Anterior cingulate cortex (tissue), 58 donors: ENCODE measurements around the gene SLC24A3.
"Not testable (repeated sequence)": the region's sequence is repeated elsewhere in the genome, so short reads cannot be mapped to it uniquely, and the experiment has no call there.

Source experiments
- DNase-seq, 58 donors: peaks; one replicate each; lab custom pipeline; 2025; lab: John Stamatoyannopoulos, UW

SLC24A3 gene

GRCh38 chr20:19603376-19603750 is 390.9 kb downstream of the SLC24A3 start:
- no peak for DNase-seq

DNA sequence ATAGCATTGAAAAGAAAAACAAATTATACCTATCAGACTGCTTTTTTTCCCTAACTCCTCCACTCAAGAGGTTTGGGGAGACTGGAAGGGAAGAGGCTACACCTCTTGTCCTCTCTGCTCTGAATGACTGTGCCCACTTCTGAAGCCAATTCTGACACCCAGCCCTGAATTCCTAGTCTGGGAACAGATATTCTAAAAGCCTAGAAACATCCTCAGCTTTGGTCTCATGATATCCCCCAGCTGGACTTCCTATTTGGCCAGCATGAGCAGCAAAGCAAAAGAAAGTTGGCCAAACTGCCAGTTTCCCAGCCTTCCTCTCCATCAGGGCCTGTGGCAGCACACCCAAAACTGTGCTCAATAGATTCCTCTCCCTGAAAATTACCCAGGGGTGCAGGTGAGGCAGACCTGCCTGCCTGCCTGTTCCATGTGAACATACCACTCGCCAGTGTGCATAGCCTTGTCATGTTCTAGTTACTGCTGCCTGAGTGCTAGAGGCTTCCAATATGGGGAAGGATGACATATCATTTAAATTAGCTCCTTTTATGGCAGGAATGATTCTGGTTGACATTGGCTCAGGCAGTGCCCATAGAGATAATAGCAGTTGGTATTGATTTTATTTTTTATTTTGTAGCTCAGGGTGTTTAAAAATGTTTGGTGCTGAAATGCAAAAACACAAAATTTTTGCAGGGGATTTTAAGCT is 393.5 kb downstream of the SLC24A3 start:
- DNase-seq: no peak

DNA sequence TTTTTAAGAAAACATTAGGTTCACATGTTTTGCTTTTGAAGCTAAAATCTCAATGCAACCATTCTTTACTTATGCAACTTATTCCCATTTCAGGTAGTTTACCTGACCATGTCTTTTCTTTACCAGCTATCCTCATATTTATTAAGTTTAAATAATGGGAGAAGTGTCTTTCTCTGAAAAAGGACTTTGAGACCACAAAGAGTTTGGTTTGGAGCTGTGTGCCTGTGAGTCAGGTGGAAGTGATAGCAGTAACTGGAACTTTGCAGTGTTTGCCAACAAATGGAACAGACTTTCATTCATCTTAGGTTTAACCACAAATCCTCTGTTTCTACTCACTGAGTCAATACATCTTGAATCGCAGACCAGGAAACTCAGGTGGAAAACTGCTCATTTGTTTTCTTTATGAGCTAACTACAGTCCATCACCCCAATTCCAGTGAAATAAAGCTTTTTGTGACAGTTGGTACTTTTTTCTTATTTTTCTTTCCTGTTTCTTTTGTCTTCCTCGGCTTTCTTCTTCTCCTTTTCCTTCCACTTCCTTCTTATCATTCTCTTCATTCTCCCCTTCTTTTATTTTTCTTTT is 397.3 kb downstream of the SLC24A3 start:
- DNase-seq: no peak

GRCh38 chr20:19615629-19616028 is 403.2 kb downstream of the SLC24A3 start:
- no peak for DNase-seq

DNA sequence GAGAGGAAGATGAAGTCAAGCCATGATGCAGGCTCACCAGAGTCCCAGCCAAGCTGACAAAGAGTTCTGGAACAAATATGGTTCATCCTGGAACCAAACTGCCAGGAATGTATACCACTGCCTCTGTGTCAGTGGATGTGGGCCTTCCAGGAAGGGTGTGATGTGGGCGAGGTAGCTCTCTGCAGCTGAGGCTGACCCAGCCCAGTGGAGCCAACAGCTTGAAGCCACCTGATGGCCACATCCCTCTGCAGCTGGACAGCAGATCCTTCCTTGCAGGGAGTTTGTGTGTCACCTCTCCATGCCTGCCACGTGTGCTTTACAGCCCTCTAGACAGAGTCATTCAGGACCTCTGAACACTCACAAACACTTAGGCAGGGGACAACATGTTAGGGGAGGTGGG is 403.6 kb downstream of the SLC24A3 start:
- no peak for DNase-seq

DNA sequence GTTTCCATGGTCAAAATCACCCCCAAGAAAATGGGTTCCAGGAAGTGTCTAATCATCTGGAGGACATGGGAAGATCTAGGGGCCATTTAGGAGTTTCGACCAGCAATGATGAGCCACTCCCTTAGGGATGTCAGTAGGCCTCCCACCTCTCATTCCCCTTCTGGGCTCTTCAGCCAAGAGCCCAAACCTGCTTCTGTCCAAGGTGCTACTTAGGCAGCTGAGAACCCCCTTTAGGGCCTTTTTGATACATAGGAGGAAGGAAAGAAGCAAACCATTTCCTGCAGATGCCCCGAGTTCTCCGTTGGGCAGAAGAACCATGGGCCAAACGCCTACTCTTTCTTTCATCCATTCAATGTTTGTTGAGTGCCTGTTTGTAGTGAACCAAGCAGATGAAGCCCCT is 404.2 kb downstream of the SLC24A3 start:
- no peak for DNase-seq

- DNase-seq: no peak
Observed at GRCh38 chr20:19617256-19617655, 404.8 kb downstream of the SLC24A3 start.

- DNase-seq: no peak
Observed at GRCh38 chr20:19618711-19619110, 406.3 kb downstream of the SLC24A3 start.

DNA sequence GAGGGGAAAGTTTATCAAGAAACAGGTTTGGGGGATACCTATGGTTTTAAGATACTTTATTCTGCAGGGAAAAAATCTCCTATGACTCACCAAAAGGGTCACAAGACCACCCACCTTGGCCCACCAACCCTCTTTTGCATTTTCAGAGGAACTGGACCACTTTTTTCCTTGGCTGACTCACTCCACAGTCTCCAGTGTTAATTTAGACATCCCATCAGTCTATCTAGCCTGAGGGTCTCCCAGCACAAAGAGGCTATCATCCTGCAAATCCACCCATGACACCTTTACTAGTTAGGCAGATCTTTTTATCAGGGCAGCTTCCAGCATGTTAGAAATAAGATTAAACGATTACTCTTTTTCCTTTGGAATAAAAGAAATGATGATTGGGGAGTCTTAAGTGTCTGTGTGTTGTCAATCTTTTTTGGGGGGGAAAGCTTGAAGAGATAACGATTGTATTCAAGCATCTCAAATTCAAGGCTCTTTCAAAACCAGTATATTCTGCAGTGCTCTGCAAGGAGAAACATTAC is 407.5 kb downstream of the SLC24A3 start:
- DNase-seq: no peak

DNA sequence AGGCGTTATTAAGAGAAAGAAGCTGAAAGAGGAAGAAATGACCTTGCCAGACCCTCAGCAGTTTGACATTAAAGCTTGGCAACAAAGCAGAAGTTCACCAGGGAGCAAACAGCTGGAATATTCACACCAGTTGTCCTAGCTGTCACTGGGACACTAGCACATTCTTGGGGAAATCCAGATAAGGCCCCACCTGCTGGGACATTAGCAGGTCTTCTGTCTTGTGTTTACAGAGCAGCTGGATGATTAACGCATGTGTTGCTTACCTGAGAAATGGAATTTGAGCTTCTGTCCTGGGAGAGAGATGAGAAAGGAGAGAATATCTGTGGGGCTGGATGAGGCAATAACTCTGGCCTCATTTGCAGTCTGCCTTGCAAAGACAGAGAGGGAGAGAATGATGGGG is 408.0 kb downstream of the SLC24A3 start:
- DNase-seq: no peak

DNA sequence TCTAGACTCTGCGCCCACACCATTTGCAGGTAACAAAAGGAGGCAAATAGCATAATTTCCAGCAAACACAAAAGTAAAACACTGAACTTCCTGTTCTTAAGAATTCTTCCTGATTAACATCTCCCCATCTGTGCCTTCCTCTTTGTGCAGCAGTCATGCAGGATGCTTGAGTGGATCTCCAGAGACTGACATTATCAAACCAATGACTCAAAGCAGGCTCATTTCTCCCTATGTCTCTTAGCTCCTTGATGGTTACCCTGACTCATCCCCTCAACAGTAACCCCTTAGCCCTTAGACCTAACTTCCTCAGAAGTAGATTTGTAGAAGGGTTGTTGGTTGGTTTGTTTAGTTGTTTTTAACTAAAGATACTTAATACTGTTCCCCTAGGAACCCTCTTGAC is 408.6 kb downstream of the SLC24A3 start:
- no peak for DNase-seq

DNA sequence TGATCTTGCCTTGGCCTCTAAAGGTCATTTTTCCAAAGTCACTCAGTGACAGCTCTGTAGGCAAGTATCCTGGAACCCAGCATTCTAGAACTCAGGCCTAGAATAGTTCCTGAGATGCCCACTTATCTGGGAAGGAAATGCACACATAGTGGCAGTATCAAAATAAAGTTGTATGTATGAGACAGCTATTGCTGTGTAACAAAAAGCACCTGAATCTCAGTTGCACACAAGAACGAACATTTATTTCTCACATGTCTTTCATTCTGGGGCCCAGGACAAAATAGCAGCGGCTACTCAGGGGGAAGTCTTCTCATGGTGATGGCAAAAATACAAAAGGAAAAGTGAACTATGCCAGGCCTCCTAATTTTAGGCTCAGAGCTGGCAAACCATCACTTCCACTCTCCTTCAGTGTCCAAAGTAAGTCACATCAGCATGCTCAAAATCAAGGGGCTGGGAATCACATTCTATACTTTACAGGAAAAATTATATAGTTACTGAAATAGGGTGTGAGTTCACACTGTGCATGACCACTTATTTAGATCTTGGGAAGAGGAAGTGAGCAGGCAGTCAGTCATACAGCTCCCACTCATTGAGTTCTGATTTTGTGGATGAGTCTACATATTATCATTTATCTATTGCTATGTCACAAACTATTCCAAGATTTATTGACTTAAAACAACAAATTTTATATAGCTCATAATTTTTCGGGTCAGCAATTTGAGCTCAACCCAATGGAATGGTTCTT is 412.0 kb downstream of the SLC24A3 start:
- no peak for DNase-seq

- no peak for DNase-seq
Observed at GRCh38 chr20:19625426-19625825, 413.0 kb downstream of the SLC24A3 start.

DNA sequence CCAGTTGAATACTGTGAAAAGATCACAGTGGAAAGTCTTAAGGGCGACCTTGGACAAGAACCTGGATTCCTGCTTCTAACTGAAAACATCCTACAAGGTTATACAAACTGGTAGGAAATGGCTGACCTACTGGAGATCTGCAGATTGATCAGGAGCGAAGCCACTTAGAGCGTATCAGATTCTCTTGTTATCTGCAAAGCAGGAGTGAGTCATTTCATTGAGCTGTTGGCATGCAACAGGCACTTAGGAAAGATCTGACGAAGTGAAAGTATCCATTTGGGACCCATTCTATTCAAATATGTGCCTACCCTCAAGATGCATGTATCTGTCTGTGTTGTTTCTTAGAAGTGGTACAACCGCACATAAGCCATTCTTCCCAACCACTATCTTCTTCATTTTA is 414.5 kb downstream of the SLC24A3 start:
- no peak for DNase-seq

DNA sequence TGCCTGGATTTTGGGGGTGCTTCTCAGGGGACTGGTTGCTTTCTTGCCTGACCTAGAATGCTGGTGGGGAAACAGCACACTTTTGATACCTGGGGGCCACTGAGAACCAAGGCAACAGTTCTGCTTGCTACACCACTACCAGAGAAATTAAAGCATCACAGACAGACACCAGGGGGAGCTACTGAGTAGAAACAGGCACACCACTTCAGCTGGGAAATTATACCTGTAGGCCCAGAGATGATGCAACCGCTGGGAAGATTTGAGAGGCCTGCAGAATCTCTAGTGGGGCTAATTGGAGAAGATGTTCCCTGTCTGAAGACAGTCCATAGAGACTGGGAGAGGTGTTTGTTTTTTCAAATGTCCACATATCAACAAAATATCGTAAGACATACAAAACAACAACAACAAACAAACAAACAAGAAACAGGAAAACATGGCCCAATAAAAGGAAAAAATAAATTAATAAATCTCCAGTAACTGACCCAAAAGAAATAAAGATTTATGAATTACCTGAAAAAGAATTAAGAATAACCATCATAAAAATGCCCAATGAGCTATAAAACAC is 416.2 kb downstream of the SLC24A3 start:
- no peak for DNase-seq

DNA sequence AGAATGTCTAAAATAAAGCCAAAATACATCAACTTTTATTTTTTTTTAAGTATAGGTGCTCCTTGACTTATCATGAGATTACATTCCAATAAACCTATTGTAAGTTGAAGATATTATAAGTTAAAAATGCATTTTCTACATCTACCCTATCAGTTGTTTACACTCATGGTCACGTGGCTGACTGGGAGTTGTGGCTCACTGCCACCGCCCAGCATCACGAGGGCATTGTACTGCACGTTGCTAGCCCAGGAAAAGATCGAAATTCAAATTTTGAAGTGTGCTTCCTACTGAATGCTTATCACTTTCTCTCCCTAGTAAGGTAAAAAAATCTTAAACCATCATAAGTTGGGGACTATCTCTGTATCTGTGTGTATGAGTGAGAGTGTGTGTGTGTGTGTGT is 419.0 kb downstream of the SLC24A3 start:
- DNase-seq: no peak

DNA sequence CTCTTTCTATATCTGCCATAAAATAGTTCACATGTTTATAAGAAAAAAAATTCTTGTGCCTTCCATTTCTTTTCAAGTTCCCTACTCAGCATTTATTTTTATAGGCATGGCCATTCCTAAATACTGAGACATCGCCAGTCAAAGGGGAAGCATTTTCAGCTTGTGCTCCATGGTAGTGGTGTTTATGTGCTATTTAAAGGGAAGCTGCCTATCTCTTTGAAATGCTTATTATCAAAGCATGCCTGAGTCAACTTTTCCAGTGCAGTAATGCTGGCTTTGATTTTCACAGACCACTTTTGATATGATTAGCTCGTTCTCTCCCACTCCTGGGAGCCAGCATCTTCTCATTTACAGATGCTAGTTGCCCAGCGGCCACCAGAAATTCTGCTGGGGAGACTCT is 421.5 kb downstream of the SLC24A3 start:
- DNase-seq: no peak

- not testable (repeated sequence) for DNase-seq
Observed at GRCh38 chr20:19639471-19640045, 427.1 kb downstream of the SLC24A3 start.

DNA sequence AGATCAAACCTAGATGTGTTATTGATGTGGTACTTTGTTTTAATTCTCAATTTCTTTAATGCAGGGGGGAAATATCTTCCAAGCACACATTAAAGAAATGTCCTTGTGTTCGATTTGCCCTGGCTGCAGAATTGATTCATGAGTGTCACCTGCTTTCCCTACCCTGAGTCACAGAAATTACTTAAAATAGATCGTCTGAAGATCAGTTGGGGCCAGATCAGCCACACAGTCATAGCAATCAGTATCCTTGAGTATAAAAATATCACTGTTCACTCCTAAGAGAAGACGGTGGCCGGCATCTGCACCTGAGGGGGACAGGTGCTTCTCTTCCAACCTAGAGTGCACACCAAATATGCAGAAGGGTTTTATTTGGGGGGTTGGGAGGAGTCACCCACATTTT is 430.4 kb downstream of the SLC24A3 start:
- no peak for DNase-seq

DNA sequence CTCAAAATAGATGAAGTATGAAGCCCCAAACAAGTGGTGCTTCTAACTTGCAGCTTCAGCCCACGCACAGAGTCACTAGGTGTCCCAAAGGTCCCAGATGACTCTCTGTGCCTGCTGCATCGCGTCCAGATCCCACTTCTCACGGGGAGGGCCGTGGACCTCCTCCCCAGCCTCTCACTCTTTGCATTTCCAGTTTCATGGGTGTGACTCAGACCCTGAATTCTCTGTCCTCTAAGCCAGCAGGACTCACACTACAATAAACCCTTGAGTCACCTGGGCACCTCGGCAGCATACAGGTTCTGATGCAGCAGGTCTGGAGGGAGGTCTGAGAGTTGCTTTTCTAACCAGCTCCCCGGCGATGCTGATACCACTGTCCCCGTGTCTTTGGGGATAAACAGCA is 431.6 kb downstream of the SLC24A3 start:
- no peak for DNase-seq

GRCh38 chr20:19646963-19647362 is 434.5 kb downstream of the SLC24A3 start:
- no peak for DNase-seq
